ENCODE results near the gene FARSA. TPM values are rescaled to one million over a fixed set of nuclear protein-coding genes. Genes with fewer than 3 reads are reported as not detected.

The FARSA gene
- total and polyA plus RNA-seq, 2 of the 13 experiments (the other 11 are each of a cell fraction or from before 2014, with no cell fraction given): 25.9 to 72.0 TPM

GRCh38 chr19:12945479-12946091, 12.1 kb upstream of the FARSA start, which contains the start of gene RAD23A (continued):
- TF ChIP-seq THAP9 (CRISPR knock-in tag; IDR thresholded peaks at IDR 0.05; ENCODE audit: borderline replicate concordance): peak; percentile 99
- TF ChIP-seq ZNF205 (CRISPR knock-in tag; IDR thresholded peaks at IDR 0.05): peak; percentile 73; the same call in 1 of the 2 replicates
- peak; percentile 70 for TF ChIP-seq RFX5 (IDR thresholded peaks at IDR 0.05; ENCODE audit: low read depth, low read length)
- TF ChIP-seq YY1 (IDR thresholded peaks at IDR 0.05; ENCODE audit: insufficient read depth, insufficient replicate concordance, low read depth, low read length): peak; percentile 98
- peak; percentile 58 for TF ChIP-seq MED8 (CRISPR knock-in tag; IDR thresholded peaks at IDR 0.05; ENCODE audit: insufficient replicate concordance)
- TF ChIP-seq TAF1 (CRISPR knock-in tag; IDR thresholded peaks at IDR 0.05): peak; percentile 99
- no peak for TF ChIP-seq ZNF430 (CRISPR knock-in tag; IDR thresholded peaks at IDR 0.05)
- no peak for TF ChIP-seq NPAS2 (CRISPR knock-in tag; IDR thresholded peaks at IDR 0.05; ENCODE audit: borderline replicate concordance)
- TF ChIP-seq SRSF9 (IDR thresholded peaks at IDR 0.05; ENCODE audit: borderline replicate concordance, insufficient read depth, low read depth, low read length, poor library complexity, severe bottlenecking): no peak
- TF ChIP-seq MATR3 (CRISPR knock-in tag; IDR thresholded peaks at IDR 0.05): no peak
- TF ChIP-seq, protein P1, sequence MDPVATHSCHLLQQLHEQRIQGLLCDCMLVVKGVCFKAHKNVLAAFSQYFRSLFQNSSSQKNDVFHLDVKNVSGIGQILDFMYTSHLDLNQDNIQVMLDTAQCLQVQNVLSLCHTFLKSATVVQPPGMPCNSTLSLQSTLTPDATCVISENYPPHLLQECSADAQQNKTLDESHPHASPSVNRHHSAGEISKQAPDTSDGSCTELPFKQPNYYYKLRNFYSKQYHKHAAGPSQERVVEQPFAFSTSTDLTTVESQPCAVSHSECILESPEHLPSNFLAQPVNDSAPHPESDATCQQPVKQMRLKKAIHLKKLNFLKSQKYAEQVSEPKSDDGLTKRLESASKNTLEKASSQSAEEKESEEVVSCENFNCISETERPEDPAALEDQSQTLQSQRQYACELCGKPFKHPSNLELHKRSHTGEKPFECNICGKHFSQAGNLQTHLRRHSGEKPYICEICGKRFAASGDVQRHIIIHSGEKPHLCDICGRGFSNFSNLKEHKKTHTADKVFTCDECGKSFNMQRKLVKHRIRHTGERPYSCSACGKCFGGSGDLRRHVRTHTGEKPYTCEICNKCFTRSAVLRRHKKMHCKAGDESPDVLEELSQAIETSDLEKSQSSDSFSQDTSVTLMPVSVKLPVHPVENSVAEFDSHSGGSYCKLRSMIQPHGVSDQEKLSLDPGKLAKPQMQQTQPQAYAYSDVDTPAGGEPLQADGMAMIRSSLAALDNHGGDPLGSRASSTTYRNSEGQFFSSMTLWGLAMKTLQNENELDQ (CRISPR knock-in tag; IDR thresholded peaks at IDR 0.05; ENCODE audit: borderline replicate concordance): no peak
- TF ChIP-seq MAFG (CRISPR knock-in tag; IDR thresholded peaks at IDR 0.05): no peak
- TF ChIP-seq TERF1 (CRISPR knock-in tag; IDR thresholded peaks at IDR 0.05): no peak
- no peak for TF ChIP-seq SNRNP70 (IDR thresholded peaks at IDR 0.05; ENCODE audit: low read depth, low read length)
- peak; percentile 96 for TF ChIP-seq MNT (IDR thresholded peaks at IDR 0.05)
- peak; percentile 45; the same call in 1 of the 2 replicates for TF ChIP-seq JUN (CRISPR knock-in tag; IDR thresholded peaks at IDR 0.05)
- TF ChIP-seq, protein P2, sequence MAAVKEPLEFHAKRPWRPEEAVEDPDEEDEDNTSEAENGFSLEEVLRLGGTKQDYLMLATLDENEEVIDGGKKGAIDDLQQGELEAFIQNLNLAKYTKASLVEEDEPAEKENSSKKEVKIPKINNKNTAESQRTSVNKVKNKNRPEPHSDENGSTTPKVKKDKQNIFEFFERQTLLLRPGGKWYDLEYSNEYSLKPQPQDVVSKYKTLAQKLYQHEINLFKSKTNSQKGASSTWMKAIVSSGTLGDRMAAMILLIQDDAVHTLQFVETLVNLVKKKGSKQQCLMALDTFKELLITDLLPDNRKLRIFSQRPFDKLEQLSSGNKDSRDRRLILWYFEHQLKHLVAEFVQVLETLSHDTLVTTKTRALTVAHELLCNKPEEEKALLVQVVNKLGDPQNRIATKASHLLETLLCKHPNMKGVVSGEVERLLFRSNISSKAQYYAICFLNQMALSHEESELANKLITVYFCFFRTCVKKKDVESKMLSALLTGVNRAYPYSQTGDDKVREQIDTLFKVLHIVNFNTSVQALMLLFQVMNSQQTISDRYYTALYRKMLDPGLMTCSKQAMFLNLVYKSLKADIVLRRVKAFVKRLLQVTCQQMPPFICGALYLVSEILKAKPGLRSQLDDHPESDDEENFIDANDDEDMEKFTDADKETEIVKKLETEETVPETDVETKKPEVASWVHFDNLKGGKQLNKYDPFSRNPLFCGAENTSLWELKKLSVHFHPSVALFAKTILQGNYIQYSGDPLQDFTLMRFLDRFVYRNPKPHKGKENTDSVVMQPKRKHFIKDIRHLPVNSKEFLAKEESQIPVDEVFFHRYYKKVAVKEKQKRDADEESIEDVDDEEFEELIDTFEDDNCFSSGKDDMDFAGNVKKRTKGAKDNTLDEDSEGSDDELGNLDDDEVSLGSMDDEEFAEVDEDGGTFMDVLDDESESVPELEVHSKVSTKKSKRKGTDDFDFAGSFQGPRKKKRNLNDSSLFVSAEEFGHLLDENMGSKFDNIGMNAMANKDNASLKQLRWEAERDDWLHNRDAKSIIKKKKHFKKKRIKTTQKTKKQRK (IDR thresholded peaks at IDR 0.05; ENCODE audit: low read length): no peak

Data from HepG2 (cell line).